Prostate gland (tissue), 2 donors: ENCODE measurements around the gene LOXHD1.

ENCODE experiments used
- POLR2A ChIP-seq: fragments of 450-650 bp; IDR thresholded peaks from one replicate; pipeline ENCODE4 v1.6.1; 2016; ENCODE audit warnings: antibody characterized with exemption, mild to moderate bottlenecking
- POLR2AphosphoS5 ChIP-seq: sonication (generic); formaldehyde crosslinking; IDR thresholded peaks from one replicate; pipeline ENCODE4 v1.6.1; 2017; ENCODE audit warnings: antibody characterized with exemption
- TF ChIP-seq, protein P1 (sequence below), 4 experiments: fragments of 200-600 bp in 2 of 4; fragments of 450-650 bp in 2 of 4; sonication (generic) in 2 of 4; IDR thresholded peaks; 1 replicate in 3 of 4; 2 replicates in 1 of 4; pipeline ENCODE4 v1.5.1; 2016 to 2019; ENCODE audit warnings: antibody characterized with exemption in 4 of 4, mild to moderate bottlenecking in 2 of 4, moderate library complexity in 2 of 4

DNA sequence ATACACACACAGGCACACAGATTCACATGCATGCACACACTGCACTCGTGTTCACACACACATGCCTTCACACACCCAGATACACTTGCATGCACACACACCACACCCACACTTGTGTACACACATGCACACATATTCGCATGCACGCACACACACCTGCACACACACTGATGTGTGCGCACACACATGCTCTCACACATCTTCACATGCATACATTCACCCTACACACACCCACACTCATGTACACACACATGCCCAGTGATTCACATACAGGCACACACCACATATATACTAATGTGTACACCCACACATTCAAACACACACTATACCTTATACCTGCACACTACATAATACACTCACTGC lies 181.6 kb downstream of the LOXHD1 start:
- TF ChIP-seq, protein P1, sequence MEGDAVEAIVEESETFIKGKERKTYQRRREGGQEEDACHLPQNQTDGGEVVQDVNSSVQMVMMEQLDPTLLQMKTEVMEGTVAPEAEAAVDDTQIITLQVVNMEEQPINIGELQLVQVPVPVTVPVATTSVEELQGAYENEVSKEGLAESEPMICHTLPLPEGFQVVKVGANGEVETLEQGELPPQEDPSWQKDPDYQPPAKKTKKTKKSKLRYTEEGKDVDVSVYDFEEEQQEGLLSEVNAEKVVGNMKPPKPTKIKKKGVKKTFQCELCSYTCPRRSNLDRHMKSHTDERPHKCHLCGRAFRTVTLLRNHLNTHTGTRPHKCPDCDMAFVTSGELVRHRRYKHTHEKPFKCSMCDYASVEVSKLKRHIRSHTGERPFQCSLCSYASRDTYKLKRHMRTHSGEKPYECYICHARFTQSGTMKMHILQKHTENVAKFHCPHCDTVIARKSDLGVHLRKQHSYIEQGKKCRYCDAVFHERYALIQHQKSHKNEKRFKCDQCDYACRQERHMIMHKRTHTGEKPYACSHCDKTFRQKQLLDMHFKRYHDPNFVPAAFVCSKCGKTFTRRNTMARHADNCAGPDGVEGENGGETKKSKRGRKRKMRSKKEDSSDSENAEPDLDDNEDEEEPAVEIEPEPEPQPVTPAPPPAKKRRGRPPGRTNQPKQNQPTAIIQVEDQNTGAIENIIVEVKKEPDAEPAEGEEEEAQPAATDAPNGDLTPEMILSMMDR (IDR thresholded peaks at IDR 0.05): no peak
- TF ChIP-seq POLR2A (no peak), POLR2AphosphoS5 (no peak)
